ENCODE data around the gene FKBP5. TPM values are rescaled to one million over a fixed set of nuclear protein-coding genes. Genes with fewer than 3 reads are reported as not detected.
"Not testable (repeated sequence)": the region's sequence is repeated elsewhere in the genome, so short reads cannot be mapped to it uniquely, and the experiment has no call there.

Gene FKBP5
- polyA plus RNA-seq, 1 experiment, result 1.6 TPM

DNA sequence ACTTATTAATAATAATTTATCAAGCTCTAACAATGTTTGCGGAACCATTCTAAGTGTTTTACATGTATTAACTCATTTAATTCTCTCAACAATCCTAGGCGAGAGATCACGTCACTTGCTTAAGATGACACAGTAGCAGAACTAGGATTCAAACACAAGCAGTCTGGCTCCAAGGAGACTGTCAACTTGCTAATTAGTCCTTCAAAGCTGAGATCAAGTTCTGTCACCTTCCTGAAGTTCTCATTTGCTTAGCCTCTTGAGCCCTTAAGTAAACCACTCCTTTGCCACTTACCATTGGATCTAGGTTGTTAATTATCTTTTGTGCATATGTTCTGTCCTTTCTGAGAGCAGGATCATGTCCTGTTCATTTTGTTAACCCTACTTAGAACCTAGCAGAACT, 14.1 kb downstream of the FKBP5 start:
- TF ChIP-seq, protein P1, sequence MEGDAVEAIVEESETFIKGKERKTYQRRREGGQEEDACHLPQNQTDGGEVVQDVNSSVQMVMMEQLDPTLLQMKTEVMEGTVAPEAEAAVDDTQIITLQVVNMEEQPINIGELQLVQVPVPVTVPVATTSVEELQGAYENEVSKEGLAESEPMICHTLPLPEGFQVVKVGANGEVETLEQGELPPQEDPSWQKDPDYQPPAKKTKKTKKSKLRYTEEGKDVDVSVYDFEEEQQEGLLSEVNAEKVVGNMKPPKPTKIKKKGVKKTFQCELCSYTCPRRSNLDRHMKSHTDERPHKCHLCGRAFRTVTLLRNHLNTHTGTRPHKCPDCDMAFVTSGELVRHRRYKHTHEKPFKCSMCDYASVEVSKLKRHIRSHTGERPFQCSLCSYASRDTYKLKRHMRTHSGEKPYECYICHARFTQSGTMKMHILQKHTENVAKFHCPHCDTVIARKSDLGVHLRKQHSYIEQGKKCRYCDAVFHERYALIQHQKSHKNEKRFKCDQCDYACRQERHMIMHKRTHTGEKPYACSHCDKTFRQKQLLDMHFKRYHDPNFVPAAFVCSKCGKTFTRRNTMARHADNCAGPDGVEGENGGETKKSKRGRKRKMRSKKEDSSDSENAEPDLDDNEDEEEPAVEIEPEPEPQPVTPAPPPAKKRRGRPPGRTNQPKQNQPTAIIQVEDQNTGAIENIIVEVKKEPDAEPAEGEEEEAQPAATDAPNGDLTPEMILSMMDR (IDR thresholded peaks at IDR 0.05; ENCODE audit: insufficient read depth, low read depth, low read length), result no peak
- no peaks in the 10 kb centered on the region for H3K27me3 ChIP-seq (ENCODE audit: control insufficient read depth, insufficient read depth, low read length)
- DNase-seq (ENCODE audit: low read depth), result no peak
- CTCF ChIA-PET, result no interaction called here
- no peak overlapping the region for H3K4me3 ChIP-seq (ENCODE audit: low read depth, low read length)
- POLR2A ChIA-PET, result no interaction called here
- H3K36me3 ChIP-seq (ENCODE audit: control insufficient read depth, insufficient read depth, low read length), result no peaks in the 10 kb centered on the region

DNA sequence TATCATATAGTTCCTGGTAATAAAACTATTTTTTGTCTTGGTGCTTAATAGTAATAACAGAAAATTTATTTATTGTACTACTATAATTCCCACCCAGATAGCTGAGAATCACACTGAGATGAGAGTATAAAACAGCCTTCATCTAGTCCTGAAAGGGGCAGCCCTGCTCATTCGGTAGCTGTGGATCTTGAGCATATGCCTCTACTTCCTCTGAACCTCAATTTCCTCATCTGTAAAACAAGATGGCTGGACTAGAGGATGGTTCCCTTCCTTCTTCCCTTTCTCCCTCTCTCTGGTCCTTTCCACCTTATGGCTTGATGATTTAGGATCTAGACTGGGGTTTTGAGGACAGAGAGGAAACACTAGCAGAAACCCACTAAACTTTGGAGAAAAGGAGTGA, 15.0 kb downstream of the FKBP5 start:
- no peak for DNase-seq (ENCODE audit: low read depth)
- POLR2A ChIA-PET, result no interaction called here

DNA sequence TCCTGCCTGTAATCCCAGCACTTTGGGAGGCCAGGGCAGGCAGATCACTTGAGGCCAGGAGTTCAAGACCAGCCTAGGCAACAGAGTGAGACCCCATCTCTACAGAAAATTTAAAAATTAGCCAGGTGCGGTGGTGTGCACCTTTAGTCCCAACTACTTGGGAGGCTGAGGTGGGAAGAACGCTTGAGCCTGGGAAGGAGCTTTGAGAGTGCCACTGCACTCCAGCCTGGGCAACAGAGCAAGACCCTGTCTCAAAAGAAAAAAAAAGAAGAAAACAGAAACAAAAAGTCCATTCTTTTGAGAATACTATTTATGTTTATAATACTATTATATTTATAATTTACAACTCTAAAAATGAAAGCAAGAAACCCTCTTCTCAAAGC, 15.4 kb downstream of the FKBP5 start:
- H3K27me3 ChIP-seq (ENCODE audit: control insufficient read depth, insufficient read depth, low read length); H3K4me3 ChIP-seq (ENCODE audit: low read depth, low read length); POLR2A ChIA-PET; CTCF ChIA-PET; H3K36me3 ChIP-seq (ENCODE audit: control insufficient read depth, insufficient read depth, low read length); DNase-seq (ENCODE audit: low read depth): not testable (repeated sequence)

More for the DNA sequence above, 15.0 kb downstream of the FKBP5 start:
- TF ChIP-seq, protein P1 (IDR thresholded peaks at IDR 0.05; ENCODE audit: insufficient read depth, low read depth, low read length), result no peak
- no peak overlapping the region for H3K4me3 ChIP-seq (ENCODE audit: low read depth, low read length)
- CTCF ChIA-PET, result no interaction called here
- H3K36me3 ChIP-seq (ENCODE audit: control insufficient read depth, insufficient read depth, low read length), result no peaks in the 10 kb centered on the region
- H3K27me3 ChIP-seq (ENCODE audit: control insufficient read depth, insufficient read depth, low read length), result no peaks in the 10 kb centered on the region

DNA sequence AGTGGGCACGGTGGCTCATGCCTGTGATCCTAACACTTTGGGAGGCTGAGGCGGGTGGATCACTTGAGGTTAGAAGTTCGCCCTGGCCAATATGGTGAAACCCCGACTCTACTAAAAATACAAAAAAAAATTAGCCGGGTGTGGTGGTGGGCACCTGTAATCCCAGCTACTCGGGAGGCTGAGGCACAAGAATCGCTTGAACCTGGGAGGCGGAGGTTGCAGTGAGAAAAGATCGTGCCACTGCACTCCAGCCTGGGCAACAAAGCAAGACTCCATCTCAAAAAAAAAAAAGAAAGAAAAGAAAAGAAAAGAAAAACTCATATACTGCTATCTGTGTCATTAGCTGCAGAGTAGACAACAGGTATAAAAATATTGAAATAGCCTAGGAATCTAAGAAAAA, 18.3 kb downstream of the FKBP5 start:
- H3K27me3 ChIP-seq (ENCODE audit: control insufficient read depth, insufficient read depth, low read length); POLR2A ChIA-PET; H3K4me3 ChIP-seq (ENCODE audit: low read depth, low read length); H3K36me3 ChIP-seq (ENCODE audit: control insufficient read depth, insufficient read depth, low read length); DNase-seq (ENCODE audit: low read depth): not testable (repeated sequence)
- CTCF ChIA-PET, result interaction anchor here (0.9 to 2.2 kb wide), 3 partner anchors 8 to 86 kb away, joined by 3 to 6 read pairs (median 3); no protein-coding TSS in a partner anchor

DNA sequence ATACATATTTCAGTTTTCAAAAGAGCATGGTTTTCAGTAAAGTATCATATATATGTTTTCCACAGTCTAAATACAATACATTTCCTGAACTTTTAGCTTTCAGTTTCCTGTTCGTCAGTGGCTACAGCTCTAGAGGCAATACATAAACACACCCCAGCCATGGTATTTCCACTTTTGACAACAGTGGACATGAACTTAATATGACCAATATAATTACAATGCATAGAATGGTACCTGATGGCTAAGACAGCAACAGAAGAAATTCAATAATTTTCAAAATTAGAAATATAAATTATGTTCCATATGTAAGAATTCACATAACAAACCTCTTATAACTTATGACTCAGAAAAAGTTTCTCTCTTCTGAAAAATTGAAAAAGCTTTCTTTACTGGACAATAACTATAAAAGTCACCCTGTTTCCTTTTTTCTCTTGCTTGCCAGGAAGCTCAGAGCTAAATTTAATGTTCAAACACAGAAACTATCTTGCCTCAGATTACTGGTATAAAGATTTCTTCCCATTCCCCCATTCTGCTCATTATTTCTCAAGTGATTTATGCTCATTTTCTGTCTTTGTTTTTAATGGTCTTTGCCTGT, 19.2 kb downstream of the FKBP5 start:
- ChIA-PET POLR2A (no interaction called here), CTCF (interaction anchor here (0.7 to 2.2 kb wide), 5 partner anchors 9 to 87 kb away, joined by 3 to 6 read pairs (median 3); no protein-coding TSS in a partner anchor)
- DNase-seq (ENCODE audit: low read depth), result no peak
- H3K4me3 ChIP-seq (ENCODE audit: low read depth, low read length), result no peak overlapping the region
- TF ChIP-seq, protein P1 (IDR thresholded peaks at IDR 0.05; ENCODE audit: insufficient read depth, low read depth, low read length), result no peak
- no peaks in the 10 kb centered on the region for H3K36me3 ChIP-seq (ENCODE audit: control insufficient read depth, insufficient read depth, low read length)
- H3K27me3 ChIP-seq (ENCODE audit: control insufficient read depth, insufficient read depth, low read length), result no peaks in the 10 kb centered on the region

DNA sequence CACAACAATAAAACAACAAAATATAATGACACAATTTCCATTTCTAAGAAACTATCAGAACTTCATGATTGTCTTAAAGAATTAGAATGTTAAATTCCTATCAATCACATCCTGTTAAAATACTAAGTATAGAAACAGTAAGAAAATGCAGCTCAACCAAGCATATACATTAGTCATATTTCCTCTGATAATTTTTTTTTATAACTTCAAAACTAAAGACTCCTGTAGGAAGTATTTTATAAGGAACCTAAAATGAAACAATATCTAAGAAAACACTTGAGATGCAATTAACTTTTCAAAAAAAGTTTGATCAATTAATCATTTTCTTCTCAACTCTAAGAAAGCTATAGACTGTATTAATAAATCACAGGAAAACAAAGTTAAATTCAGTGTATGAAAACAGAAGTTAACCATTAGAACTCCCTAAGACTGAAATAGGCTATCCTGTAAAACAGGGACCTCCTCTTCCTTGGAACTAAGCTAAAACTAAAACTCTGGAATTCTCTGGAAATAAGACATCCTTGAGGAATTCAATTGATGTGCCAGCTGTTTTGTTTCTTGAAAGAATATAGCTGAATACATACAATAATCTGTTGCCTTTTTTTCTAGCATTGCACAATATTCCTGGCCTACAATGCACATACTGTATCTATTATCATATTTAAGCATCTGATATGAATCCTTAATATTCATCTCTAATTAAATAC, 19.8 kb downstream of the FKBP5 start:
- DNase-seq (ENCODE audit: low read depth), result no peak

More for the DNA sequence above, 19.8 kb downstream of the FKBP5 start:
- CTCF ChIA-PET, result interaction anchor here (0.7 to 2.2 kb wide), 6 partner anchors 10 to 86 kb away, joined by 3 to 6 read pairs (median 3); no protein-coding TSS in a partner anchor
- H3K36me3 ChIP-seq (ENCODE audit: control insufficient read depth, insufficient read depth, low read length), result no peaks in the 10 kb centered on the region
- TF ChIP-seq, protein P1 (IDR thresholded peaks at IDR 0.05; ENCODE audit: insufficient read depth, low read depth, low read length), result no peak
- POLR2A ChIA-PET, result no interaction called here
- no peaks in the 10 kb centered on the region for H3K27me3 ChIP-seq (ENCODE audit: control insufficient read depth, insufficient read depth, low read length)
- H3K4me3 ChIP-seq (ENCODE audit: low read depth, low read length), result no peak overlapping the region
